GM19452 (cell line): ENCODE results near the gene EFNA2.
"Not testable (repeated sequence)": the region's sequence is repeated elsewhere in the genome, so short reads cannot be mapped to it uniquely, and the experiment has no call there.

Source experiments
- ATAC-seq: cut with Tn5 transposase; IDR thresholded peaks from one replicate; pipeline ENCODE4 v1.9.1; 2021; ENCODE audit not compliant: unreplicated experiment

The EFNA2 gene

GRCh38 chr19:1315470-1316166 is 29.9 kb downstream of the EFNA2 start:
- no peak for ATAC-seq

GRCh38 chr19:1316466-1316865 is 30.8 kb downstream of the EFNA2 start:
- ATAC-seq, result no peak

- ATAC-seq, result no peak
Measured at GRCh38 chr19:1317274-1318003, 31.8 kb downstream of the EFNA2 start.

GRCh38 chr19:1318678-1319471 is 33.2 kb downstream of the EFNA2 start:
- no peak for ATAC-seq

- ATAC-seq, result not testable (repeated sequence)
Measured at GRCh38 chr19:1320282-1320650, 34.6 kb downstream of the EFNA2 start.

GRCh38 chr19:1321539-1321938 is 35.9 kb downstream of the EFNA2 start:
- no peak for ATAC-seq

- ATAC-seq, result no peak
Measured at GRCh38 chr19:1322198-1322981, 36.7 kb downstream of the EFNA2 start.

GRCh38 chr19:1324249-1324805 is 38.7 kb downstream of the EFNA2 start:
- no peak for ATAC-seq

- ATAC-seq, result no peak
Measured at GRCh38 chr19:1324806-1325567, 39.3 kb downstream of the EFNA2 start.

- no peak for ATAC-seq
Measured at GRCh38 chr19:1325568-1326294, 40.1 kb downstream of the EFNA2 start.

GRCh38 chr19:1327125-1327524 is 41.5 kb downstream of the EFNA2 start:
- no peak for ATAC-seq

GRCh38 chr19:1332208-1332607 is 46.5 kb downstream of the EFNA2 start:
- not testable (repeated sequence) for ATAC-seq

- ATAC-seq, result no peak
Measured at GRCh38 chr19:1336079-1336684, 50.5 kb downstream of the EFNA2 start.

- no peak for ATAC-seq
Measured at GRCh38 chr19:1340681-1341469, 55.2 kb downstream of the EFNA2 start.

GRCh38 chr19:1343041-1343440 is 57.4 kb downstream of the EFNA2 start:
- ATAC-seq, result no peak

- no peak for ATAC-seq
Measured at GRCh38 chr19:1349211-1349610, 63.5 kb downstream of the EFNA2 start.

- no peak for ATAC-seq
Measured at GRCh38 chr19:1350867-1351266, 65.2 kb downstream of the EFNA2 start.
